Erythroblast (primary cell): ENCODE results near the gene RIGI.

ENCODE experiments used
- GATA1 ChIP-seq: IDR thresholded peaks from 2 replicates; pipeline ENCODE4 v1.6.1; 2011; ENCODE audit warnings: low read depth, mild to moderate bottlenecking, control low read depth, low read length, moderate library complexity
- POLR2A ChIP-seq: IDR thresholded peaks from 2 replicates; pipeline ENCODE4 v1.6.1; 2011; ENCODE audit warnings: mild to moderate bottlenecking, low read length

DNA sequence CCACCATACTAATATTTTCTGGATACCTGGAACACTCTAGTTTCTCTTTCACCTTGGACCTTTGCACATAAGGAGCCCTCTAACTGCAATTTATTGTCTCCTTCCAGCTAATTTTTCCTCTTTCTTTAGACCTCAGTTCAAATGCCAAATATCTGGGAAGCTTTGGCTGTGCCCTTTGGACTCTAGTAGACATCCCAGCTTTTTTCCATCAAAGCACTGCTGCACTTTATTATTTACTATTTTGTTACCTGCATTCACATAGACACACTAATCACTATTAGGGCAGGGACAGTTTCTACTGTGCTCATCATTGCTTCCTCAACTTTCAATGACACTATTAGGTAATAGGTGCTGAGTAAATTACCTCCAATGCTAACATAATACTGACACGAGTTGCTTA is 2.1 kb downstream of the RIGI start:
- TF ChIP-seq POLR2A (no peak), GATA1 (no peak)
